Activated B cell treated with CpG ODN at 0.5 μM for 24 hours (primary cell): ENCODE results near the gene REPIN1. TPM values are rescaled to one million over a fixed set of nuclear protein-coding genes. Genes with fewer than 3 reads are reported as not detected.

Experiments used
- ATAC-seq: fragments of 200-7000 bp; cut with Tn5 transposase; one replicate; pipeline ENCODE4 v1.10.0; 2021; ENCODE audit warnings: low read depth, mild to moderate bottlenecking, moderate library complexity
- CTCF ChIA-PET: fragments of 350-600 bp; sonication (Branson Sonifier 250); formaldehyde crosslinking; loops from one replicate; lab custom pipeline; 2021; ENCODE audit warnings: antibody characterized with exemption; lab: Charles Lee
- POLR2A ChIA-PET: fragments of 350-600 bp; sonication (Branson Sonifier 250); formaldehyde crosslinking; loops from one replicate; lab custom pipeline; 2021; ENCODE audit warnings: antibody characterized with exemption; lab: Charles Lee
- DNase-seq: peaks from one replicate; pipeline ENCODE4 v3.0.0; 2022
- H3K27ac Mint-ChIP-seq: one replicate; pipeline ENCODE4 v1.8.0; 2020; ENCODE audit warnings: mixed read lengths
- H3K27me3 Mint-ChIP-seq: one replicate; pipeline ENCODE4 v1.8.0; 2021; ENCODE audit warnings: mixed read lengths
- H3K36me3 Mint-ChIP-seq: one replicate; pipeline ENCODE4 v1.8.0; 2021; ENCODE audit warnings: low read depth, mixed read lengths
- H3K4me1 Mint-ChIP-seq: one replicate; pipeline ENCODE4 v1.8.0; 2021; ENCODE audit warnings: mixed read lengths
- H3K4me3 Mint-ChIP-seq: one replicate; pipeline ENCODE4 v1.8.0; 2020; ENCODE audit warnings: mild to moderate bottlenecking, mixed read lengths
- H3K9me3 Mint-ChIP-seq: one replicate; pipeline ENCODE4 v1.8.0; 2020; ENCODE audit warnings: mixed read lengths
- CTCF ChIP-seq: fragments of 200-600 bp; IDR thresholded peaks from one replicate; pipeline ENCODE4 v1.8.0; 2022; ENCODE audit warnings: antibody characterized with exemption, mild to moderate bottlenecking
- intact Hi-C: fragments of 100-400 bp; cut with micrococcal nuclease; formaldehyde crosslinking; loops from one replicate; pipeline ENCODE4 v1.15.1; 2024
- total RNA-seq: library from RNA; stranded (reverse); gene quantifications from 2 replicates; pipeline ENCODE4 v1.2.3, GENCODE V29; 2022

The REPIN1 gene
- total RNA-seq, 1 donor from 2014 or later: 116 TPM

GRCh38 chr7:150408393-150409299, 40.0 kb downstream of the REPIN1 start:
- peak overlapping the region; percentile 72 for H3K4me3 Mint-ChIP-seq
- peaks cover 51% of the 10 kb centered on the region for H3K36me3 Mint-ChIP-seq
- no peaks in the 10 kb centered on the region for H3K9me3 Mint-ChIP-seq
- peak; percentile 64 for ATAC-seq
- H3K27me3 Mint-ChIP-seq: no peaks in the 10 kb centered on the region
- intact Hi-C loops: loop anchor here (1.0 to 5.0 kb wide), 4 partner anchors 27 to 824 kb away; partner anchors contain the start of genes ABCB8 and CHPF2
- ChIA-PET CTCF (interaction anchor here (1.1 to 4.8 kb wide), 4 partner anchors 11 to 52 kb away, joined by 4 to 19 read pairs (median 7); partner anchors contain the start of gene REPIN1), POLR2A (interaction anchor here (0.7 to 13.4 kb wide), 8 partner anchors 10 to 87 kb away, joined by 3 to 421 read pairs (median 4); partner anchors contain the start of genes ACTR3C, LRRC61, REPIN1 and ZNF775)
- peak; percentile 71 for DNase-seq
- peaks cover 66% of the 10 kb centered on the region for H3K4me1 Mint-ChIP-seq
- no peak for TF ChIP-seq CTCF
- H3K27ac Mint-ChIP-seq: peak overlapping the region; percentile 94

DNA sequence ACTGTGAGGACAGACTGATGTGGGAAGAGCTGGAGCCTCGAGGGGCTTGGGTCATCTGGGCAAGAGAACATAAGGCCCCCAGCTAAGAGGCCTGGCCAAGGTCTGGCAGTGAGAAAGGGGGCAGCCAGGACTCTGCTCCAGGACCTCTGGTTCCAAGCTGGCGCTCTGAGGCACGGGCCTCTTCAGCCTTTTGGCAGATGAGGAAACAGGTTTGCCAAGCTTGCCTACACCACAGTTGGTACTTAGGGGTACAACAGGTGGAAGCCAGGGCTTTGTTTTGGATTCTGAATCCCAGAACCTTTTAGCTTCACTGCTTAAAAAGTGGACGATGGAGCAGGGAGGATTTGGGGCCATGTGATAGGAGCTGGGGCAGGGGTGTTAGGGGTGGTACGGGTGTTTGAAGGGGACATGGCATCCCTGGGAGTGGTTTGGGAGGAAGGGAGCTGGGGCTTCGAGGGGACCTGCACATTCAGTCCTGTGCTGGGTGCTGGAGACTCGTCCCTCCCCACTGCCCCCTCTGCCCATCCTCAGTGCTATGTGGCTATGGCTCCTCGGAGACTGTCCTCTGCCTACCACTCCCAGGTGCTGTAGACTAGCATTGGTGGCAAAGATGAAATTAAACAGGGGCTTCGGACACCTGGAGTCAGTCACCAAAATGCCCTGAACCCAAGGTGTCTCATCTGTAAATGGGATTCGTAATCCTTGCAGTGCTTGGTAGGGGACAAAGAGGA, 40.8 kb downstream of the REPIN1 start:
- Mint-ChIP-seq H3K27me3 (no peaks in the 10 kb centered on the region), H3K4me3 (peak overlapping the region; percentile 72), H3K4me1 (peaks cover 58% of the 10 kb centered on the region), H3K27ac (peak overlapping the region; percentile 94), H3K9me3 (no peaks in the 10 kb centered on the region), H3K36me3 (peaks cover 51% of the 10 kb centered on the region)
- POLR2A ChIA-PET: interaction anchor here (1.0 to 13.4 kb wide), 6 partner anchors 9 to 87 kb away, joined by 3 to 421 read pairs (median 6); partner anchors contain the start of genes ACTR3C, LRRC61, REPIN1 and ZNF775
- intact Hi-C loops: loop anchor here (1.0 to 5.0 kb wide), 4 partner anchors 26 to 823 kb away; partner anchors contain the start of genes ABCB8 and CHPF2
- no peak for TF ChIP-seq CTCF
- ATAC-seq: no peak
- CTCF ChIA-PET: interaction anchor here (0.8 to 4.8 kb wide), 5 partner anchors 10 to 53 kb away, joined by 4 to 19 read pairs (median 5); partner anchors contain the start of gene REPIN1
- DNase-seq: no peak

DNA sequence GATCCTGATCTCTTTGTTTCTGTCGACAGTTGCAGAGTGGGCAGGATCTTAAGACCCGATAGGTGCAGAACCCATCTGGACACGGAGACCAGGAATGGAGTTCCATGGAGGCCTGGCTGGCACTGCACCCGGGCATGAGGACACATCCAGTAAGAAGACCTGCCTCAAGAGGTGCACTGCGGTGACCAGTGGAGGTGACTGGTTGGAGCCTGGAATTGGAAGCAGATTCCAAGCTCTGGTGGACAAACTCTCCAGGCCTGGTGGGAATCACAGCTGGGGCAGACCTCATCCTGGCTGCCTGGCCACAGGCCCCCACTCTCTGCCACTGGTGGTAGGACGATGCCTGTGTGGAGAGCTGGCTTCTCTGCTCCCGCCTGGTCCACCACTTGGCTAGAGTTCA, 41.5 kb downstream of the REPIN1 start:
- intact Hi-C loops: no loop called here
- no peaks in the 10 kb centered on the region for H3K9me3 Mint-ChIP-seq
- TF ChIP-seq CTCF: no peak
- CTCF ChIA-PET: interaction anchor here (0.8 to 4.8 kb wide), 5 partner anchors 10 to 53 kb away, joined by 4 to 19 read pairs (median 5); partner anchors contain the start of gene REPIN1
- DNase-seq (no peak), ATAC-seq (no peak)
- H3K36me3 Mint-ChIP-seq: peaks cover 51% of the 10 kb centered on the region
- no peaks in the 10 kb centered on the region for H3K27me3 Mint-ChIP-seq
- H3K27ac Mint-ChIP-seq: no peak overlapping the region
- POLR2A ChIA-PET: interaction anchor here (11.5 to 13.4 kb wide), 2 partner anchors 31 to 42 kb away, joined by 261 to 421 read pairs; partner anchors contain the start of genes REPIN1 and ZNF775
- no peak overlapping the region for H3K4me3 Mint-ChIP-seq
- peaks cover 56% of the 10 kb centered on the region for H3K4me1 Mint-ChIP-seq

- no peak for DNase-seq
- no peaks in the 10 kb centered on the region for H3K9me3 Mint-ChIP-seq
Observed at GRCh38 chr7:150410680-150411346, 42.2 kb downstream of the REPIN1 start.

More at GRCh38 chr7:150410680-150411346, 42.2 kb downstream of the REPIN1 start:
- intact Hi-C loops: no loop called here
- CTCF ChIA-PET: interaction anchor here (2.6 kb wide), 1 partner anchor 9 kb away, joined by 9 read pairs; no protein-coding TSS in a partner anchor
- Mint-ChIP-seq H3K27me3 (no peaks in the 10 kb centered on the region), H3K4me1 (peaks cover 53% of the 10 kb centered on the region), H3K36me3 (peaks cover 46% of the 10 kb centered on the region), H3K27ac (peak overlapping the region; percentile 68), H3K4me3 (no peak overlapping the region)
- TF ChIP-seq CTCF: no peak
- ATAC-seq: no peak
- POLR2A ChIA-PET: interaction anchor here (11.5 to 13.4 kb wide), 2 partner anchors 32 to 42 kb away, joined by 261 to 421 read pairs; partner anchors contain the start of genes REPIN1 and ZNF775
